HG02571 (cell line): ENCODE measurements around the gene ZNF264.
"Not testable (repeated sequence)": the region's sequence is repeated elsewhere in the genome, so short reads cannot be mapped to it uniquely, and the experiment has no call there.

ENCODE experiments used
- ATAC-seq: cut with Tn5 transposase; IDR thresholded peaks from one replicate; pipeline ENCODE4 v1.9.1; 2021; ENCODE audit warnings: mild to moderate bottlenecking, moderate library complexity; ENCODE audit not compliant: unreplicated experiment

The ZNF264 gene

GRCh38 chr19:57244513-57244912, 53.2 kb downstream of the ZNF264 start:
- ATAC-seq = no peak

GRCh38 chr19:57245066-57245465, 53.8 kb downstream of the ZNF264 start:
- ATAC-seq = no peak

GRCh38 chr19:57245959-57246358, 54.7 kb downstream of the ZNF264 start:
- no peak for ATAC-seq

GRCh38 chr19:57248646-57249045, 57.3 kb downstream of the ZNF264 start:
- ATAC-seq = no peak

- ATAC-seq = no peak
Measured at GRCh38 chr19:57249329-57249728, 58.0 kb downstream of the ZNF264 start.

- not testable (repeated sequence) for ATAC-seq
Measured at GRCh38 chr19:57253767-57254166, 62.5 kb downstream of the ZNF264 start.

GRCh38 chr19:57262044-57262443, 70.7 kb downstream of the ZNF264 start:
- no peak for ATAC-seq

- no peak for ATAC-seq
Measured at GRCh38 chr19:57263244-57263741, 72.0 kb downstream of the ZNF264 start.

GRCh38 chr19:57267291-57267690, 76.0 kb downstream of the ZNF264 start:
- ATAC-seq = no peak

- ATAC-seq = no peak
Measured at GRCh38 chr19:57269515-57270250, 78.4 kb downstream of the ZNF264 start.

- no peak for ATAC-seq
Measured at GRCh38 chr19:57271280-57271679, 80.0 kb downstream of the ZNF264 start.
